GM12865 (cell line): ENCODE data around the gene CDKL4.
"Not testable (repeated sequence)": the region's sequence is repeated elsewhere in the genome, so short reads cannot be mapped to it uniquely, and the experiment has no call there.

Experiments used
- DNase-seq: peaks from one replicate; pipeline ENCODE4 v3.0.0; 2010; ENCODE audit warnings: low read depth
- H3K4me3 ChIP-seq: 2 replicates; pipeline ENCODE4 v1.5.1; 2011; ENCODE audit warnings: mild to moderate bottlenecking, low read depth, low read length, control low read depth
- TF ChIP-seq, protein P1 (sequence below): IDR thresholded peaks from 2 replicates; pipeline ENCODE4 v1.5.1; 2011; ENCODE audit warnings: low read length, control low read depth, low read depth, inconsistent platforms; ENCODE audit not compliant: insufficient read depth; ENCODE audit errors: missing control alignments

Gene CDKL4

DNA sequence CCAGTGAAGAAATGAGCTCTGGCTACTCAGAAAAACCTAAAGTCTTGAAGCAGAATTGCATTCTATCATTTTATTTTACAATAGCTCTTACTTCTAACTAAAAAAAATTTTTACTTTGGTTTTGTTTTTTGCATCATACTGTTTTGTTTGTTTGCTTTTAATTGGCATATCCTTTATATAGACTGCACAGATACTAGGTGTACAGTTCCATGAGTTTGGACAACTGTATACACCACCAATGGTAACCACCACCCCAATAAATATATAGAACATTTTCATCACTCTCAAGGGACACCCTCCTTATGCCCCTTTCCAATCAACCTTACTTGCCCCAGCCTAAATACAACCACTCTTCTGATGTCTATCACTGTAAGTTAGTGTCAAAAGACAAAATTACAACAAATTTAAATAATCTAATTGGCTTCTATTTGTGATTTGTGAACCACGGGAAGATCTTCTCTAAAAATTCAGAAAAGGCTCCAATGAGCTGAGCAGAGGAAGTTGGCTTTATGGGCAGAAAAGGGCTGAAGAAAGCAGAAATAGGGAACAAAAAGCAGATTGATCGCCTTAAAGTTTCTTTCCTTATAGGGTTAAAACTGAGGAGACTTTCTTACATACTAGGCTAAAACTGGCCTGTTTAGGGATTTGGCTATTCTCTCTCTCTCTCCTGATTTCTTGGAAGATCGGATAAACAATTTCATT lies 100.7 kb downstream of the CDKL4 start:
- DNase-seq, result no peak
- H3K4me3 ChIP-seq, result no peak overlapping the region
- TF ChIP-seq, protein P1, sequence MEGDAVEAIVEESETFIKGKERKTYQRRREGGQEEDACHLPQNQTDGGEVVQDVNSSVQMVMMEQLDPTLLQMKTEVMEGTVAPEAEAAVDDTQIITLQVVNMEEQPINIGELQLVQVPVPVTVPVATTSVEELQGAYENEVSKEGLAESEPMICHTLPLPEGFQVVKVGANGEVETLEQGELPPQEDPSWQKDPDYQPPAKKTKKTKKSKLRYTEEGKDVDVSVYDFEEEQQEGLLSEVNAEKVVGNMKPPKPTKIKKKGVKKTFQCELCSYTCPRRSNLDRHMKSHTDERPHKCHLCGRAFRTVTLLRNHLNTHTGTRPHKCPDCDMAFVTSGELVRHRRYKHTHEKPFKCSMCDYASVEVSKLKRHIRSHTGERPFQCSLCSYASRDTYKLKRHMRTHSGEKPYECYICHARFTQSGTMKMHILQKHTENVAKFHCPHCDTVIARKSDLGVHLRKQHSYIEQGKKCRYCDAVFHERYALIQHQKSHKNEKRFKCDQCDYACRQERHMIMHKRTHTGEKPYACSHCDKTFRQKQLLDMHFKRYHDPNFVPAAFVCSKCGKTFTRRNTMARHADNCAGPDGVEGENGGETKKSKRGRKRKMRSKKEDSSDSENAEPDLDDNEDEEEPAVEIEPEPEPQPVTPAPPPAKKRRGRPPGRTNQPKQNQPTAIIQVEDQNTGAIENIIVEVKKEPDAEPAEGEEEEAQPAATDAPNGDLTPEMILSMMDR, result no peak

DNA sequence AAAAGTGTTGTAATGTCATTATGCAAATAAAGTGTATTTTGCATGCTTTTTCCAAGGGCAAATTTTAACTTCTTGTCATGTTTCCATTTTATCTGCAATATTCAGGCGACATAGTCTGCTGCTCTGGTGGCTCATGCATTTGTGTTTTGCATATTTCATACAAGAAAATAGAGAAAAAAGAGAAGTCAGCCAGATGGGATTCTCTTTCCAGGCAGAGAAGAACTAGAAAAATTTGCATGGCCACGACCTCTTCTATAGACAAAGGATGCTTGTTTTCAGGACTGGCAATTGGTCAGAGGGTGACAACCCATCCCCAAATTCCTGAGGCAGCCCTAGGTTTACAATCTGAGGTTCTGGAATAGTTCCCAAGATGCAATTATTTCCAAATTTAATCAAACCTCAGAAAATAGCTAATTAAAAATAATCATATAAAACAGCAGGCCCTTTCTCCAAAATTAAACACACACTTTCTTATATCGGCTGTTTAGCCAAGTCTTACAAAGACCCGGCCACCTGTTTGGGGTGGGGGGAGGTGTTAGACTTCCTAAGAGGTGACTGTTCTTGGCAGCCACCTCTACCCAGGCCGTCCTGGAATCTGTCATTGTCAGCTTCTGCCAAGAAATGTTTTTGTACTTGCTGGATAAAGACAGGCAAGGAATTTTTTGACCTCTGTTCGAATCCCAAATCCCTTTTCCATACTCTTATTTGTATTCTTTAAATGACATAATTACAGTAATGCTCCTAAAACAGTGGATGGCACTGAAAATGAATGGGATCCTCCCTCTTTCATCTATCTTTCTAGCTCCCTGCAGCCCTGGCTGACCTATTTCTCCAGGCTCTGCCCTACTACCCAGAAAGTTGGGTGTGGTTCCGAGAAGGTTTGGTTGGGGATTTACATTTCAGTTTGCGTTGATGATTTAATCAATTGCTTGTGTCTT lies 102.2 kb downstream of the CDKL4 start:
- DNase-seq, result peak; percentile 34
- TF ChIP-seq, protein P1, result no peak
- no peak overlapping the region for H3K4me3 ChIP-seq

DNA sequence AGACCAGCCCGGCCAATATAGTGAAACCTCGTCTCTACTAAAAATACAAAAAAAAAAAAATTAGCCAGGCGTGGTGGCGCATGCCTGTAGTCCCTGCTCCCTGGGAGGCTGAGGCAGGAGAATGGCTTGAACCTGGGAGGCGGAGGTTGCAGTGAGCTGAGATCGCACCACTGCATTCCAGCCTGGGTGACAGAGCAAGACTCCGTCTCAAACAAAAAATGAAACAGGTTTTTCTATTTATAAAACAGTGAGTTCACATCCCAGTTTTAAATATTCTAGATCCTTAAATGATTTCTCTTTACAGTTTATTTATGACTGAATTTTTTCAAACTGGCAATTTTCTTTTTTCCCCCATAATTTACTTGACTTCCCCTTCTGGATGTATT lies 102.8 kb downstream of the CDKL4 start:
- not testable (repeated sequence) for DNase-seq, H3K4me3 ChIP-seq

- H3K4me3 ChIP-seq, result no peak overlapping the region
- no peak for DNase-seq
- TF ChIP-seq, protein P1, result no peak
These were observed 103.4 kb downstream of the CDKL4 start for GRCh38 chr2:39140322-39140847.

DNA sequence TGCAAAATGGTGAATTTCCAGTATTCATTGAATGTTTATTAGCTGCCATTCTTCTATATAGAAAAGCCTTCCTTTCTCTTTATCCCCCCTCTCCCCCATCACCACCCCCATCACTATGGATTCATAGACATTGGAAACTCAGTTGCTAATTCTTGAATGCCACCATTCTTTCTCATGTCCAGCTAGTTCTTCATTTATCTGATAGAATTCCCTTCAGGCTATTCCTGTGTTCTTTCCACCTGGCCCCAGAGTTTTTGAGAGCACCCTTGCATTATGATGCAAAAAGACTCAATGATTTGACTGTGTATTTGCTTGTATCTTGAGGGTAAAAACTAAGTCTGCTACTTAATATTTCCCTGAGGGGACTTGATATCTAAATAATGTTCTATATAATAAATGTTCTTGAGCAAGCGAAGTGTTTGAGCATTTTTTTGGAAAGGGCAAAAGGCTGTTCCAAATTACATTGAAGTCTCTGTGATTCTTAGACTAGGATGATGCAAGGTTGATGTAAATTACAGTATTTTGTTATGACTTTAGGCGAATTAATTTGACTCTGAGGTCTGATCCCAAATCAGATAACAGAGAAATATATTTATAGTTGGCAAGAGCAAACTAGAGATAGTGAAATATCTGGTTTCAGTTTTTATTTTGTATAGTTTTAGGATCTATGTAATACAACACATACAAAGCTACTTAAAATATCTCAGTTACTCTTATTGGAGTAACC lies 104.1 kb downstream of the CDKL4 start:
- DNase-seq, result no peak
- TF ChIP-seq, protein P1, result no peak
- H3K4me3 ChIP-seq, result no peak overlapping the region

DNA sequence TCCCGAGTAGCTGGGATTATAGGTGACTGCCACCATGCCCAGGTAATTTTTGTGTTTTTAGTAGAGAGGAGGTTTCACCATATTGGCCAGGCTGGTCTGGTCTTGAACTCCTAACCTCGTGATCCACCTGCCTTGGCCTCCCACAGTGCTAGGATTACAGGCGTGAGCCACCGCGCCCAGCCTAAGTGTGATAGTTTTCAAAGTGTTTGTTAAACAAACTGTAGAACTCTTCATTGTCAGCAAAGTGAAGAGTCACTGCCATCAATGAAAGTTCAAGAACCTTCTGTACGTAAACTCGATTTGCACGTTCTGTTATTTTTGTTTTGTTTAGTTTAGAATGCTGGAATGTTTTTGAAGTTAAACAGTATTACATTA lies 104.9 kb downstream of the CDKL4 start:
- H3K4me3 ChIP-seq, result no peak overlapping the region
- TF ChIP-seq, protein P1, result no peak
- no peak for DNase-seq

- DNase-seq, H3K4me3 ChIP-seq: not testable (repeated sequence)
These were observed 105.5 kb downstream of the CDKL4 start for GRCh38 chr2:39138187-39138836.
